HuH-7.5 (cell line): Measurements from ENCODE around the gene MFAP3L.
"Not testable (repeated sequence)": the region's sequence is repeated elsewhere in the genome, so short reads cannot be mapped to it uniquely, and the experiment has no call there.

Experiments
- DNase-seq: peaks from one replicate; pipeline ENCODE4 v3.0.0; 2011; ENCODE audit warnings: low spot score

The MFAP3L gene

DNA sequence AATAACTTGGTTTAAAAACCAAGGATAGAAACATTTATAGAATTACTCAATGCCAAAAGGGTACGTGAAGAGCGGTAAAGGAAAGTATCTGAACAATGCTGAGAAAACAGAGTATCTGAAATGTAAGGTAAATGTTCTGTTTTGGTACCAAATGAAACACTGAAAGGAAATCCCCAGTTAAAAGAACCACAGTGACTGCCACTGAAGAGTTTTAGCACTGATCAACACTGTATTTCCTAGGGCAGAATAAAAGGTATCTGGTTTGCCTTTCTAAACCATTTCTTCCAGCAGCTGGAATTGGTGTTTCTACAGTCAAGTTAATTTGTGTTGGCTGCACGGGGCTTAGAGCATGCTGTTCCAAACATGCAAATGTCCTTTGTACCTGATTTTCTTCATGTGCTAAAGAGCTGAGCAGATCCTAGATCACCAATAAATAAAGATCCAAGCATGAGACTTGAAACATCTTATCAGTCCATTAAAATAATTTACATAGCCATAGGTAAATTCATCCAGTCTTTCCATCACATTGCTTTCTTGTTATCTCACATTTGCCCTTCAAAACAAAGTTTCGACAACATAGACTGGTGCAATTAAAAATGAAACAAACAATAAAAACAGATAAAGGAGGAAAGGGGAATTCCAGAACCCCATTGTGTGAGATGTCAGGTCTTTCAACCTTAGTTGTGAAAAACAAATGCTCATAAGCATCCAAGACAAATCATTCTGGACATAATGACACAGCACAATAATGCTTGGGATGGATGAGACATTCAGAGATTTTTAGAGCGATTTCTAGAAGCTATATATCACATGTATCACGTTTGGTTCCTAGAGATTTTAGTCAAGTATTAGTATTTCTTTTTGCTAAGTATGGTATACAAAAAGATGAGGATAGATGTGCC lies 38.6 kb downstream of the MFAP3L start:
- no peak for DNase-seq

DNA sequence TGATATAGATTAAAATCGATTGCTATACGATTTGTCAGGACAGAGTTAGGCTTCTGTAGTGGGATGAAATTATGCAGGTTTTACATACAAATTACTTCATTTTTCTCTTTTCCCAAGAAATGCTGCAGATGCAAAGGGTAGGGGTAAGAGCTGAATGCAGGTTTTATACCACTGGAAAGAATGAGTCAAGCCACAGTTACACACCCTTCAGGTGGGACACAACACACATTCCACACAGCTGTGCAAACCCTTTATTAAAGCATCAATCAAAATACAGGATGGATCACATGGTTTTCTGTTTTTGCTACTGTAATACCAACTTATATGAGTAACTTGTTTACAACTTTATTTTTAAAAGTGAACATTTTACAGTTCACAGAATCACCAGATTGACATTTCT lies 39.8 kb downstream of the MFAP3L start:
- DNase-seq: no peak

DNA sequence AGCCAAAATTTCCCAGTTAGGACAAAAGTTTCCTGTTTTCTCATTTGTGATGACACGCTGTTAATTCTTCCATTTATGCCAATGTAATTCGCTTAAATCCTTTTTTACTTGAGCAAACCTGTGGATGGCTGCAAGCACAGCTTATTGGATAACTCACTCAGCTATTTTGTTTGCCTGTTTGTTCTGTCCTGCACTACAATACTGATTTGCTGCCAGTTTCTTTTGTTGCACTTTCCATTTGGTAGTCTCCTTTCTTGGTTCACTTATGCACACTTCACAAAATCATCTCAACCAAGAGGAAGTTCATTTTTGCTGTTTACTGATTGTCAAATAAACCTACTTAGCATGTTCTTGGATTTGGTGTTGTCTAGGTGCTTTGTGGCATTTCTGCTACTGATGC lies 40.3 kb downstream of the MFAP3L start:
- DNase-seq: no peak

DNA sequence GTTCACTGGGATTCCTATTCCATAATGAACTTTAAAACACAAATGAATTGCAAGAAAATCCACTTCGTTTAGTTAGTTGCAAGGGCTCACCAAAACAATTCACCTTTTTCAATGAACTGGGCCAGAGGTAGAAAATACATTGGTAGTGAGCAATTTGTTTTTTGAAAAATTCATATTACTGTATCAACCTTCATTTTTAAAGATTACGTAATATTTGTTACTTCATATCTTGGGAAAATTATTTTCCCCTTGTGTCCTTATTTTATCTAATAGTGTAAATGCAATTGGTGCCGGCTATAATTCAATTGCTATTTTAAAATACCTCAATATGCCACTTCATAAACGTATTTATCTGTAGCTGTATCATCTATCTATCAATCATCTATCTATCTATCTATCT lies 41.5 kb downstream of the MFAP3L start:
- no peak for DNase-seq

DNA sequence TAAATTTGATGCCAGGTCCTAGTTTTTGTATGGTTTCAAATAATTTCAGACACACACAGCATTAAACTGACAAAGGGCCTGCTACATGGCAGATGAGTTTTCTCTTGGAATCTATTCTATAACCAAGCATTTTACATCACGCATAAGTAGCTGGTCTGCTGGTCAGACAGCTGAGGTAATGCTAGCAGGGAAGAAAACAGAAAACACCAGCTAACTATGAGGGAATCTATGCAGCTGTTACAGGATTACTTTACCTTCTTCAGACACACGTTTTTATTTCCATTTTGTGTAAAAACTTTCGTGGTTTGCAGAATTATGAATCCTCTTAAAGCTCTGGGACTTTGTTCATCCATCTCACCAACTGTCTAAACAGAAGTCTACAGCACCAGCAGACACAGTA lies 42.0 kb downstream of the MFAP3L start:
- no peak for DNase-seq

DNA sequence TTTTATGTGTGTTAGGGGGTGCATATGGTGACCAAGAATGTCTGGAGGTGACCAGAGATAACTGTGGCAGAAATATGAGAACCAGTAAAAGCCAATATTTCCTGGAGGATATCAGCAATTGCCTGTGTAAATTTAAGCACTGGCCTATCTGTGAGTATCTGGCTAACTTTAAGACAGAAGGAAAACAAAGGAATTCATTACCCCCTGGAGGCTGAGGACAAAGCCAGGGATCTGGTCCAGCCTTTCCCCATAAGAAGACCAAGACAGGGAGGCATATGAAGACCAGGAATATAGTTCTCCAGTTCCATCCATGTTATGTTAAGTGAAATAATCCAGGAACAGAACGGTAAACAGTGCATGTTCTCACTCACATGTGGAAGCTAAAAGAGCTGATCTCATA lies 49.2 kb downstream of the MFAP3L start:
- no peak for DNase-seq

DNA sequence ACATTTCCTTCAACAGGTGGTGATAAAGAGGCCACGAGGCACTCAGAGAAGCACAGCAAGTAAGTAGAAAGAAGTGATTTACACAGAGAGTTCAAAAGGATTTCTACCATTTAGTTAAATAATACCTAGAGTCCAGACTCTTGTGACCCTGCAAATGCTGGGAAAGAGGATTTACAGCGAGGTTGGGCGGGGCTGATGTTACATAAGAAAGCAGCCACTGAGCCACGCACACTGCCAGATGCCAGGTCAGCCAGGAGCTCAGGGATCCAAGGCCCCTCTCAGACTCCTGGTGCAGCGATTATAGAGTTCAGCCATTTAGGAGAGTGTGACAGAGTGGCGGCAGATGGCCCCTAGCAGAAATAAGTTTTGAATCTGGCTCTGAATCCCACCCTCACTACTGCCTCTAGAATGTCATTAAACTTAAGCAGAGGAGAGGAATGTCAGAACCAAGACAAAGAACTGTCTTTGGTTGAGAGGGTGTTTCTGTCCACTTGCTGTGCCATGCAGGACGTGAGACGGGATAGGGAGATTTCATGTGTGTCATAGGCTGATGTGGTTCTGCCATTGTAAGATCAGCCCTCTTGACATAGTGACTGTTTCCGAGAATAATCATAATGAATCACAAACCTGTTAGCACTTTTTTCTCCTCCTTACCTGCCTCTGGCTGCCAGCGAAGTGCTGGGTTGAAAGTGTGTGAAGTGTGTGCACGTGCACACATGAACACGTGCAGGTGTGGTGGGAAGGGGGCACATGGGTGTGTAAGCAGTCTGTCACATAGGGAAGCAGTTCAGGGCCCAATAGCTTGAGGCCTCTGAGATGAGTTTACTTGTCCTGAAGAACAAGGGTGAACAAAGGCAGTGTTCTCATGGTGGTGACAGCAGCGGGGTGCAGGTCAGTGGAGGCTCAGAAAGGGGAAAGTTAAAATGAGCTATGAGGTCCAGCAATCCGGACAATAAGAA lies 50.1 kb downstream of the MFAP3L start:
- DNase-seq: no peak

DNA sequence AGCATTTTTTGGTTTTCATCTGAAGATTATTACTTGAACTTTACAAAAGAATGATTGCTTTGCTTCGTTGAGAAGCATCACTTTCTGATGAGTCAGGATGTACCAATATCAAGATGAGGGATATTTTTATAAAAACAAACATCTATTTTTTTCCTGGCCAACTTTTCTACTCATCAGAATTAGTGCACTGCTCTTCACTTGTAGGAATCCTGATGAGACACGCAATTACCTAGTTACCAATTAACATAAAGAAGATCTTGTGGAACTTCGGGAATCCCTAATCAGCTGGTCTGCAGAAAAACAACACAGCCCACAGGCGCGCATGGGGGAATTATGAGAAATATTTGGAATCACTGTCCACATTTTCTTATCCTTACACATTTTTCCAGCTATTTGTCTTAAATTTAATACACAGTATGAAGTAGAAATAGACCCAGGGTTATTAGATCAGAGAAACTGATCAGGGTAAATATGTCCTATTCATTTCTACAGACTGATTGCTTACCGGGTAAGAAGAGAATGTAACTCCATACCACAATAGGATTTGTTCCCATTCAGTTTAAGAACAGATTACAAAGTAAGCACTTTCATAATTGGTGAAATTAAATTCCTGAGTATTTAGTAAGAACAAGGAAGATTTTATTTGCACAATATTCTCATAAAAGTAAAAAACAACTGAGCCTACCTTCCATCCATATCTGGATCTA lies 50.9 kb downstream of the MFAP3L start:
- DNase-seq: no peak

DNA sequence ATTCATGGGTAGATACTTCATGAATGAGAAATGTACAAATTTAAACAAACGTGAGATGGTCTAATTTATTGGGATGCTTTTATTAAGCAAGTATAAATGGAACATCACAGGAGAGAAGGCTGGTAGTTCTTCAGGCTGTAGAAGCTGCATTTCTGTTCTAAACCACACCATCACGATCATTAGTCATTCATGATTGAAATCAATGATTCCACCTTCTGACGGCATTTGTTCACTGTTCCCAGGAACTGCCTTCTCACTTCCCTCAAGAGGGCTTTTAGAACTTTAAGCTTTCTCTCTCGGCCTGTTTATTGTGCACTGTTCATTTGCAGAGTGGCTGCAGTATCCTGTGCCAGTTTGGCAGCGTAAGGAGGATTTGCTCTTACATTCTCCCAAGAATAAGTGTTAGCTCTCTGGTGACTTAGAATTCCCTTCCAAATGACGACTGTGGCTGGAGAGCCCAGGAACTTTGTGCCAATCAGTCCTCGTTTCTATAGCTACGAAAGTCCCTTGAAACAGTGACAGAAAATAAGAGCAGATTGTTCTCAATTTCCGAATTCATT lies 54.7 kb downstream of the MFAP3L start:
- DNase-seq: no peak

DNA sequence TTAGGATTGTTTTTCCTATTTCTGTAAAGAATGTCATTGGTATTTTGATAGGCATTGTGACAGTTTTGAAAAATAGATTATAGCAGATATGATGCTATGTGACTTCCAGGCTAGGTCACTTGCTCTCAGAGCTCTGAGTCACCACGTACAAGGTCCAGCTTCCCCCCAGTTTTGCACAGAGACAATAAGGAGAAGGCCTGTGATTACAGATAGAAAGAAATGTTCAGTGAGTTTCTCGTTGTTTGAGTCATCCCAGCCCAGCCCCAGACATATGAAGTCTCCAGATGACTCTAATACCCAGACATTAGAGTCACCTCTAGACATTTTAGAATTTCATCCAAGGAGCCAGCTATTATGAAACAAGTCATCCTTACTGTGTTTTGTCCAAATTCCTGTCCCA lies 57.2 kb downstream of the MFAP3L start:
- DNase-seq: no peak

DNA sequence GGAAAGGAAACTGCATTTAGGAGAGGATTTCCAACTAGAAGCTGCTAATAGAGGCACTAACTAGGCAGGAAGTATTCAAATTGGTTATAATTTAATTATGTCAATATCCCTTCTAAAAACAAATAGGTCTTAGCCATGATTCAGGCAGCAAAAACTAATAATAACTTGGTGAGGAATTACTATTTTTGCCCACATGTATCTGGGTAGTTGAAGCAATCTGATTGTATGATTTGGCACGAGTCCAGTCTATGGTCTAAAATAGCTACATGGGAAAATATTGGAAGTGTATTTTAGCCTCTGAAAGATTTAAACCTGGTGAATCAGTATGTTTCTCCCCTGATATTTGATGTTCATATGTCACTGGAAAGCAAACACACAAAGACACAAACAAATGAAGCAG lies 62.2 kb downstream of the MFAP3L start:
- DNase-seq: no peak

DNA sequence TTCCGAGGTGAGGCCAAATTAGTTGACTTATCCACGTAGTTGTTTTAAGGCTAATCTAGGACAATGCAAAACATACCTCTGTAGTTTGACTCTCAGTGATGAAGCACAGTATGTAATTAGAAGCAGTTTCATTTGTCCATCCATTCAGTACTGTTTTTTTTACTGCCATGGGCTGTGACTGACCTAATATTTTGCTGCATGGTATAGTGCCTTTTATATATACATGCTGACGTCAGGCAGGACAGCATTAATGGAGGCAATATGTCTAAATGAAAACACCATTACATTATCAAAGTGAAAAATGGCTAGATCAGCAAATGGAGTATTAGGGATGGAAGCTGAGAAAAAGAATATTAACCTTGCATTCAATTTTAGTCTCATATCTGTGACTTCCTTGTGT lies 66.9 kb downstream of the MFAP3L start:
- no peak for DNase-seq

DNA sequence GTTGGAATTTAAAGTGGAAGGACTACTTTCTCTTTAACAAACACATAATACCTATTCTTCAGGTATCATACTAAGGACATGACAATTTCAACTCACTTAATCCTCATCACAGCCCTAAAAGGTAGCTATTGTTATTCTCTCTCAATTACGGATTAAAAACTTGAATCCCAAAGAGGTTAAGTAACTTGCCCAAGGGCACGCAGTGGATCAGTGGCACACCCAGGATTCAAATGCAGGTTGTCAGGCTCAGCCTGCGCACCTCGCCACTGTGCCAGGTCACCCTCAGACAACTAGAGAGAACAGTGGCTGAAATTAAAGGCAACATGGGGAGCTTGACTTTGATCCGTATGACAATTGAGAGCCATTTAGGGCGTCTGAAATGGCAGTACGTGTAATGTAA lies 67.6 kb downstream of the MFAP3L start:
- no peak for DNase-seq

DNA sequence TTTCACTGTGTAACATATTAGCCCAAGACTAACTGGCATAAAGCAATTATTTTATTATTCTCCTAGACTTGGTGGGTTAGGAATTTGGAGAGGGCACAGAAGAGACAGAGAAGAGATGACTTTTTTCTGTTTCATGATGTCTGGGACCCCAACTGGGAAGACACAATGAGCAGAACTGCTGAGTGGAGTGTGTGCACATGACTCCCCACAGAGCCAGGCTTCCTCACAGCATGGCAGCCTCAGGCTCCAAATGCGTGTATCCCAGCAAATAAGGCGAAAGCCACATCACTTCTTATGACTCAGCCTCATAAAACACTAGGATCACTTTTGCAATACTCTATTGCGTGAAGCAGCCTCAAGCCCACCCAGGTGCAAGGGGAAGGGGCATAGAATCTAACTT lies 68.4 kb downstream of the MFAP3L start:
- DNase-seq: no peak

DNA sequence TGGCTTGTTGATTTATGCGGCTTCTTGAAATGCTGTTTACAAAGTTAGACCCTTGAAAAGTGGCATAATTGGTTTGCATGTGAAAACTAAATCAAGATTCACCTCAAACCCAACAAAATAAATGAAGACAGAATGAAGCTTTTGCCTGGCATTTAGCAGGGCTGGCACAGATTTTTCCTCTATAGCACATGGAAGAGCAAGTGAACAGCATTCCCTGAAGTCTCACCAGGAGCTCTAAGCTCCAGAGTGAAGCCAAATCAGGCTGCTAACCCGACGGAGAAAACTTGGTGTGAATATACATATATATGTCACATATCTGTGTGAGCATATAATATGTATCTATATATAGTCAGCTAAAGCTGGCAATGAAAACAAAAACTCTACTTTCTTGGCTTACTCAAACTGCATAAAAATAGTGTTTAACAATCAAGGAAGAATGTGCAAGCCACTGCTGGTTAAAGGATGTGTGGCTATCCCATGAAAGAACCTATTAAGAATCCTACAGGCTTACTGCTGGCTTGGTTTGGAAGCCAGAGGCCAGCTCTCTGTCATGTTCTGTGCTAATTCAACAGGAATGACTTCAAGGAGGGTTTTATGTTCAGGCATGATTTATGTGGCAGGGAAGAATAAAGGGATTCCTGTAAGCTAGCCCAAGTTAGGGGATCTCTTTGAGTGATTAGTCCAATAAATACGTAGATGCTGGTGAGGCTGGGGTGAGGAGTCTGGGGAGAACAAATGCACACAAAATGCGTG lies 69.9 kb downstream of the MFAP3L start:
- DNase-seq: no peak

DNA sequence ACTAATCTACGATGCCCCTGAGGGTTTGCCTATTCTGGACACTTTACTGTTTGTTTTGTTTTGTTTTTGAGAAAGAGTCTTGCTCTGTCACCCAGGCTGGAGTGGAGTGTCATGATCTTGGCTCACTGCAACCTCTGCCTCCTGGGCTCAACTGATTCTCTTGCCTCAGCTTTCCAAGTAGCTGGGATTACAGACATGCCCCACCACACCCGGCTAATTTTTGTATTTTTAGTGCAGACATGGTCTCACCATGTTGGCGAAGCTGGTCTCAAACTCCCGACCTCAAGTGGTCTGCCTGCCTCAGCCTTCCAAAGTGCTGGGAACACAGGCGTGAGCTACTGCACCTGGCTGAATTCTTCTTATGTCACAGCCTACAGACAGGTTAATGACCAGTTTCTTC lies 70.7 kb downstream of the MFAP3L start:
- DNase-seq: no peak

DNA sequence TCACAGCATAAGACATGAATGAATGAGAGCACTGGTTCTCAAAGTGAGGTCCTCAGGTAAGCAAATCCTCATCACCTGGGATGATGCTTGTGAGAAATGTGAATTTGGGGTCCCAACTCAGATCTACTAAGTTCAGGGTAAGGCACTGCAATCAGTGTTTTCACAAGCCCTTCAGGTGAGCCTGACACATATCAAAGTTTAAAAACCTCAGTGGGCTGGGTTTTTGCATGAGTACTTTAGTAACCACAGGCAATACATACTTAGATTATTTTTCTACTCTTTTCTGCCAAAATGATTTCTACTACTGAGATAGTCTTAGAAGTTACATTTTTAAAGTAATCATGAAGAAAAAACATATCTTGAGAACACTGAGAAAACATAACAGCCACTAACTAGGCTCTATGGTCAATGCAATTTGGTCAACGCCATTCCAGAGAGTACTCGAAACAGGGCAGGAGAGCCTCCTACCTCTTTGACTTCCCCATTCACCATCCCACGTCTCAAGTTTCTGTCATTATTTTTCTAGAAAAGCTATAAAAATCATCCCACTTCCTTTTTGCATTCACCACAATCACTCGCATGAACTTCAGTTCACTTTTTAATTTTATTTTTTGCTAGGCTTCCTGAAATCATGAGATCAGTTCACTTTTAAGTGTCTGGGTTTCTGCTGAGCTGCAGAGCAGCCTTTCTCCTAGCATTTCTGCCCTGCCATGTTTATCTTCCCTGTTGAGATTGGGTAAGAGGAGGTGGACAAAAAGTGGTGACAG lies 73.8 kb downstream of the MFAP3L start:
- no peak for DNase-seq

DNA sequence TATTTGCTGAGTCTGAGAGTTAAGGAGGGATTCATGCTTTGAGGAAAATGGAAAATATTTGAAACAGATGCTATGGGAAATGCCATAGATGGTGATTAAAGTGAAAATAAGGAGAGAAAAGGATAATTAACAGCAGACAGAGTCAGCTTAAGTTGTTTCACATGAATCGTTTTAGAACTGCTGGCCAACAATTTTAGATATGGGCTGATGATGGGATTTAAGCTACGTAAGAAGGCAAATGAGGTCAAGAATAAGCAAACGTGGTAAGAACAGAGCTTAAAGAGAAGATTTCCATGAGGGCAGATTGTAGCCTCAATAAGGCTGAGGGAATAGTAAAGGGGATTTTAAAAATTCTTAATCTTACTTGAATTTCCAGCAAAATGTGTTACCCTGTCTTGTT lies 77.9 kb downstream of the MFAP3L start:
- no peak for DNase-seq

DNA sequence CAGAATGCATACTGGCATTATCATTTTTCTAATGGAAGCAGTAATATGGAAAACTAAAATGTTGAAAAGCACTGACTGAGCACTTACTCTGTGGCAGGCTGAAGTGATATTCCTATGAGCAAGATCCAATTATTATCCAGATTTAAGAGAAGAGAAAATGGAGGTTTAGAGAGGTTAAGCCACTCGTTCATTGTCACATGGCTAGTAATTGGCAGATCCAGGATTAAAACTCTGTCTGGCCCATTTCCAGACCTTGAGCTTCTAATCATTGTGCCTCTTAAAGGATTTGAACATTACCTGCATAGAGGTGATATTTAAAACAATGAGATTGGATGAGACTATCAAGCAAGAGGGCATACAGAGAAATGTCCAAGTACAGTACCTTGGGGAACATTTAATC lies 80.6 kb downstream of the MFAP3L start:
- no peak for DNase-seq

DNA sequence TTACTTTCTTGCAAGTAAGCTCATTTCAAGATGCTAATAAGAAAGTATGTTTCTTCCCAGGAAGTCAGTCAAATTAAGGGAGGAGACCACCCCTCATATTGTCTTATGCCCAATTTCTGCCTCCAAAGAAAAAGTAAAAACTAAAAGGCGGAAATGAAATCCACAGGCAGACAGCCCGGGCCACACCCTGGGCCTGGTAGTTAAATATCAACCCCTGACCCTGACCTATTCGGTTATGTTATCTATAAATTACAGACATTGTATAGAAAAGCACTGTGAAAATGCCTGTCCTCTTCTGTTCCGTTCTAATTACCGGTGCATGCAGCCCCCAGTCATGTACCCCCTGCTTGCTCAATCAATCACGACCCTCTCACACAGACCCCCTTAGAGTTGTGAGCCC lies 82.6 kb downstream of the MFAP3L start:
- DNase-seq: not testable (repeated sequence)

DNA sequence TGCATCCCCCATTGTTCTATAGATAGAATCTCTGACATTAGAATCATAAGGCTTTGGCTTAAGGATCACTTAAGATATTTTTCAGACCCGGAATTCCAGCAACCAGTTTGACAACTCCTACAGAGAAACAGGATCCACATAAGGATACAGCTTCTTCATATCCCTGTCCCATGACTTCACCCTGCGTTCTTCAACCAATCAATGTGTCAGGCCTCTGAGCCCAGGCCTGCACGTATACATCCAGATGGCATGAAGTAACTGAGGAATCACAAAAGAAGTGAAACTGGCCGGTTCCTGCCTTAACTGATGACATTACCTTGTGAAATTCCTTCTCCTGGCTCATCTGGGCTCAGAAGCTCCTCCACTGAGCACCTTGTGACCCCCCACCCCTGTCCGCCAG lies 85.1 kb downstream of the MFAP3L start:
- DNase-seq: no peak
